OCI-LY1 (cell line): ENCODE measurements around the gene TFAP2E.

Experiments
- H2AFZ ChIP-seq: fragments of 200-600 bp; sonication (generic), shearing (Covaris generic); 2 replicates; pipeline ENCODE4 v1.6.0; 2014; ENCODE audit warnings: antibody characterized with exemption, mild to moderate bottlenecking, low read length
- H3F3A ChIP-seq: fragments of 200-600 bp; sonication (generic), shearing (Covaris generic); 2 replicates; pipeline ENCODE4 v1.6.0; 2014; ENCODE audit warnings: mild to moderate bottlenecking, antibody characterized with exemption, low read length, moderate library complexity; ENCODE audit not compliant: insufficient read depth
- H3K27ac ChIP-seq: fragments of 200-600 bp; sonication (generic); 2 replicates; pipeline ENCODE4 v1.5.1; 2014; ENCODE audit warnings: low read length, mixed run types, mild to moderate bottlenecking, low read depth; ENCODE audit not compliant: poor library complexity, severe bottlenecking
- H3K27me3 ChIP-seq: fragments of 200-600 bp; sonication (generic); 2 replicates; pipeline ENCODE4 v1.6.0; 2014; ENCODE audit warnings: antibody characterized with exemption, mild to moderate bottlenecking, low read length, moderate library complexity; ENCODE audit not compliant: insufficient read depth
- H3K36me3 ChIP-seq: fragments of 200-600 bp; sonication (generic); 2 replicates; pipeline ENCODE4 v1.6.1; 2014; ENCODE audit warnings: mild to moderate bottlenecking, antibody characterized with exemption, low read length, moderate library complexity, mixed read lengths; ENCODE audit not compliant: insufficient read depth
- H3K4me1 ChIP-seq: fragments of 200-600 bp; sonication (generic); 2 replicates; pipeline ENCODE4 v1.5.1; 2014; ENCODE audit warnings: mild to moderate bottlenecking, low read length, moderate library complexity; ENCODE audit not compliant: insufficient read depth, severe bottlenecking
- H3K4me2 ChIP-seq: fragments of 200-600 bp; sonication (generic), shearing (Covaris generic); 2 replicates; pipeline ENCODE4 v1.6.1; 2014; ENCODE audit warnings: low read length
- H3K4me3 ChIP-seq: fragments of 200-600 bp; sonication (generic); 2 replicates; pipeline ENCODE4 v1.5.1; 2014; ENCODE audit warnings: low read length, low read depth, mild to moderate bottlenecking, mixed read lengths; ENCODE audit not compliant: poor library complexity, severe bottlenecking
- H3K79me2 ChIP-seq: fragments of 200-600 bp; shearing (Covaris generic); 2 replicates; pipeline ENCODE4 v1.6.1; 2016; ENCODE audit warnings: mixed run types, low read length, mixed read lengths; ENCODE audit not compliant: insufficient read depth
- H3K9ac ChIP-seq: fragments of 200-600 bp; sonication (generic), shearing (Covaris generic); 2 replicates; pipeline ENCODE4 v1.6.1; 2014; ENCODE audit warnings: mild to moderate bottlenecking, low read length, mixed read lengths
- H3K9me2 ChIP-seq: fragments of 200-600 bp; sonication (generic), shearing (Covaris generic); 2 replicates; pipeline ENCODE4 v1.6.1; 2014; ENCODE audit warnings: low read depth, mild to moderate bottlenecking, low read length, mixed read lengths
- H3K9me3 ChIP-seq: fragments of 200-600 bp; shearing (Covaris generic); 2 replicates; pipeline ENCODE4 v1.6.1; 2014; ENCODE audit warnings: low read length, mixed read lengths
- H4K20me1 ChIP-seq: fragments of 200-600 bp; sonication (generic), shearing (Covaris generic); 2 replicates; pipeline ENCODE4 v1.6.0; 2016; ENCODE audit warnings: mild to moderate bottlenecking, low read length; ENCODE audit not compliant: insufficient read depth
- CTCF ChIP-seq: fragments of 200-600 bp; sonication (generic), shearing (Covaris generic); IDR thresholded peaks from 2 replicates; pipeline ENCODE4 v1.5.1; 2017; ENCODE audit warnings: mild to moderate bottlenecking, antibody characterized with exemption, low read length, moderate library complexity, mixed read lengths
- EZH2 ChIP-seq: fragments of 200-600 bp; sonication (generic), shearing (Covaris generic); IDR thresholded peaks from 2 replicates; pipeline ENCODE4 v1.8.0; 2017; ENCODE audit warnings: borderline replicate concordance, mixed run types, mild to moderate bottlenecking, antibody characterized with exemption, low read length, moderate library complexity, mixed read lengths

TFAP2E gene

GRCh38 chr1:35570589-35571137, 2.5 kb upstream of the TFAP2E start:
- TF ChIP-seq EZH2: no peak
- Histone ChIP-seq H3K27ac (no peak overlapping the region), H3K27me3 (no peaks in the 10 kb centered on the region; the same call in 1 of the 2 replicates)

GRCh38 chr1:35571263-35571662, 1.9 kb upstream of the TFAP2E start:
- Histone ChIP-seq H3K27ac (no peak overlapping the region), H3K9ac (no peak overlapping the region), H3K9me2 (no peaks in the 10 kb centered on the region)

More at GRCh38 chr1:35570589-35571137, 2.5 kb upstream of the TFAP2E start:
- peaks cover 6% of the 10 kb centered on the region; the same call in 1 of the 2 replicates for H3K36me3 ChIP-seq
- no peaks in the 10 kb centered on the region for H3K9me3 ChIP-seq
- H4K20me1 ChIP-seq: no peaks in the 10 kb centered on the region
- H3K4me1 ChIP-seq: no peaks in the 10 kb centered on the region
- H3F3A ChIP-seq: no peaks in the 10 kb centered on the region
- H3K9ac ChIP-seq: no peak overlapping the region
- H3K4me2 ChIP-seq: no peak overlapping the region
- no peaks in the 10 kb centered on the region for H3K79me2 ChIP-seq
- no peaks in the 10 kb centered on the region for H3K9me2 ChIP-seq
- H2AFZ ChIP-seq: no peak overlapping the region
- no peak overlapping the region for H3K4me3 ChIP-seq

GRCh38 chr1:35572296-35572695, 818 bp upstream of the TFAP2E start:
- H2AFZ ChIP-seq: no peak overlapping the region
- no peak overlapping the region for H3K4me3 ChIP-seq
- H3K79me2 ChIP-seq: no peaks in the 10 kb centered on the region
- no peaks in the 10 kb centered on the region for H3F3A ChIP-seq
- no peaks in the 10 kb centered on the region; the same call in 1 of the 2 replicates for H3K27me3 ChIP-seq
- TF ChIP-seq CTCF: no peak
- no peak for TF ChIP-seq EZH2
- H3K9ac ChIP-seq: no peak overlapping the region
- H4K20me1 ChIP-seq: no peaks in the 10 kb centered on the region
- no peak overlapping the region for H3K4me2 ChIP-seq
- peaks cover 5% of the 10 kb centered on the region for H3K4me1 ChIP-seq
- H3K9me2 ChIP-seq: no peaks in the 10 kb centered on the region
- no peaks in the 10 kb centered on the region for H3K9me3 ChIP-seq
- no peaks in the 10 kb centered on the region for H3K36me3 ChIP-seq
- no peak overlapping the region for H3K27ac ChIP-seq

More at GRCh38 chr1:35571263-35571662, 1.9 kb upstream of the TFAP2E start:
- Histone ChIP-seq H3K36me3 (0 out of 2 replicates have a peak, but pooled peaks cover under 1% of the 10 kb centered on the region), H3K27me3 (no peaks in the 10 kb centered on the region; the same call in 1 of the 2 replicates), H3F3A (no peaks in the 10 kb centered on the region), H3K79me2 (no peaks in the 10 kb centered on the region), H3K4me3 (no peak overlapping the region), H3K4me1 (no peaks in the 10 kb centered on the region), H4K20me1 (no peaks in the 10 kb centered on the region), H3K4me2 (no peak overlapping the region), H2AFZ (no peak overlapping the region), H3K9me3 (no peaks in the 10 kb centered on the region)
- TF ChIP-seq CTCF (no peak), EZH2 (no peak)
